T-helper 2 cell treated with Interferon-gamma antibody and Interleukin-4, amounts not matched to agents 5 μg/mL and 100 μg/mL, for 36 hours (primary cell): ENCODE measurements around the gene ZNF627.
"Not testable (repeated sequence)": the region's sequence is repeated elsewhere in the genome, so short reads cannot be mapped to it uniquely, and the experiment has no call there.

Experiments
- DNase-seq: peaks from one replicate; pipeline ENCODE4 v3.0.0; 2021; ENCODE audit warnings: low spot score
- H3K27ac Mint-ChIP-seq: one replicate; pipeline ENCODE4 v1.8.0; 2021; ENCODE audit warnings: mild to moderate bottlenecking, mixed read lengths
- H3K27me3 Mint-ChIP-seq: one replicate; pipeline ENCODE4 v1.8.0; 2021; ENCODE audit warnings: low read depth, mixed read lengths
- H3K36me3 Mint-ChIP-seq: one replicate; pipeline ENCODE4 v1.8.0; 2021; ENCODE audit warnings: low read depth, mixed read lengths
- H3K4me1 Mint-ChIP-seq: one replicate; pipeline ENCODE4 v1.8.0; 2021; ENCODE audit warnings: low read depth, mixed read lengths
- H3K4me3 Mint-ChIP-seq: one replicate; pipeline ENCODE4 v1.8.0; 2022; ENCODE audit warnings: mild to moderate bottlenecking, moderate library complexity, mixed read lengths
- H3K9me3 Mint-ChIP-seq: one replicate; pipeline ENCODE4 v1.8.0; 2021; ENCODE audit warnings: mixed read lengths

The ZNF627 gene

GRCh38 chr19:11624069-11624463 lies 26.8 kb downstream of the ZNF627 start:
- Mint-ChIP-seq H3K27ac (no peak overlapping the region), H3K4me1 (peaks cover 6% of the 10 kb centered on the region), H3K27me3 (peaks cover 18% of the 10 kb centered on the region), H3K4me3 (no peak overlapping the region), H3K9me3 (peaks cover 22% of the 10 kb centered on the region), H3K36me3 (peaks cover 22% of the 10 kb centered on the region)
- DNase-seq: no peak

- Mint-ChIP-seq H3K27ac (no peak overlapping the region), H3K4me1 (peaks cover 6% of the 10 kb centered on the region), H3K27me3 (peaks cover 18% of the 10 kb centered on the region), H3K9me3 (peaks cover 14% of the 10 kb centered on the region), H3K36me3 (peaks cover under 1% of the 10 kb centered on the region), H3K4me3 (no peak overlapping the region)
- DNase-seq: no peak
These were observed 29.0 kb downstream of the ZNF627 start for GRCh38 chr19:11626252-11626651.

GRCh38 chr19:11633223-11633622 lies 35.9 kb downstream of the ZNF627 start:
- no peak for DNase-seq
- Mint-ChIP-seq H3K4me3 (no peak overlapping the region), H3K9me3 (peaks cover 26% of the 10 kb centered on the region), H3K27ac (no peak overlapping the region), H3K27me3 (no peaks in the 10 kb centered on the region), H3K36me3 (no peaks in the 10 kb centered on the region), H3K4me1 (no peaks in the 10 kb centered on the region)

GRCh38 chr19:11634018-11634662 lies 36.9 kb downstream of the ZNF627 start:
- not testable (repeated sequence) for H3K27me3 Mint-ChIP-seq, H3K36me3 Mint-ChIP-seq, H3K27ac Mint-ChIP-seq, H3K4me1 Mint-ChIP-seq, DNase-seq, H3K4me3 Mint-ChIP-seq
- H3K9me3 Mint-ChIP-seq: peaks cover 26% of the 10 kb centered on the region

GRCh38 chr19:11639245-11639601 lies 41.9 kb downstream of the ZNF627 start:
- Mint-ChIP-seq H3K9me3 (peaks cover 5% of the 10 kb centered on the region), H3K36me3 (no peaks in the 10 kb centered on the region), H3K27ac (no peak overlapping the region), H3K4me1 (peaks cover 2% of the 10 kb centered on the region), H3K27me3 (no peaks in the 10 kb centered on the region), H3K4me3 (peak overlapping the region; percentile 83)
- no peak for DNase-seq

GRCh38 chr19:11639602-11640471 lies 42.6 kb downstream of the ZNF627 start:
- peaks cover 5% of the 10 kb centered on the region for H3K9me3 Mint-ChIP-seq
- no peak overlapping the region for H3K27ac Mint-ChIP-seq
- no peaks in the 10 kb centered on the region for H3K27me3 Mint-ChIP-seq
- peak; percentile 89 for DNase-seq
- peak overlapping the region; percentile 83 for H3K4me3 Mint-ChIP-seq
- peaks cover 2% of the 10 kb centered on the region for H3K36me3 Mint-ChIP-seq
- H3K4me1 Mint-ChIP-seq: peaks cover 2% of the 10 kb centered on the region

GRCh38 chr19:11641244-11641643 lies 44.0 kb downstream of the ZNF627 start:
- Mint-ChIP-seq H3K4me1 (peaks cover 2% of the 10 kb centered on the region), H3K9me3 (peaks cover 11% of the 10 kb centered on the region), H3K27me3 (no peaks in the 10 kb centered on the region), H3K36me3 (peaks cover 2% of the 10 kb centered on the region), H3K4me3 (no peak overlapping the region), H3K27ac (no peak overlapping the region)
- DNase-seq: no peak

- H3K9me3 Mint-ChIP-seq: peaks cover 21% of the 10 kb centered on the region
- peaks cover 2% of the 10 kb centered on the region for H3K36me3 Mint-ChIP-seq
These were observed 45.6 kb downstream of the ZNF627 start for GRCh38 chr19:11642902-11643301.

GRCh38 chr19:11649941-11650340 lies 52.7 kb downstream of the ZNF627 start:
- peaks cover 37% of the 10 kb centered on the region for H3K36me3 Mint-ChIP-seq

More at GRCh38 chr19:11642902-11643301, 45.6 kb downstream of the ZNF627 start:
- DNase-seq: no peak
- Mint-ChIP-seq H3K27me3 (no peaks in the 10 kb centered on the region), H3K27ac (no peak overlapping the region), H3K4me3 (no peak overlapping the region), H3K4me1 (peaks cover 2% of the 10 kb centered on the region)

GRCh38 chr19:11651062-11651461 lies 53.8 kb downstream of the ZNF627 start:
- H3K27ac Mint-ChIP-seq: no peak overlapping the region
- no peak overlapping the region for H3K4me3 Mint-ChIP-seq
- H3K4me1 Mint-ChIP-seq: no peaks in the 10 kb centered on the region
- H3K27me3 Mint-ChIP-seq: no peaks in the 10 kb centered on the region
- peaks cover 57% of the 10 kb centered on the region for H3K9me3 Mint-ChIP-seq
- DNase-seq: no peak
- peaks cover 37% of the 10 kb centered on the region for H3K36me3 Mint-ChIP-seq

More at GRCh38 chr19:11649941-11650340, 52.7 kb downstream of the ZNF627 start:
- no peaks in the 10 kb centered on the region for H3K4me1 Mint-ChIP-seq
- H3K27me3 Mint-ChIP-seq: no peaks in the 10 kb centered on the region
- no peak for DNase-seq
- no peak overlapping the region for H3K4me3 Mint-ChIP-seq
- H3K27ac Mint-ChIP-seq: no peak overlapping the region
- H3K9me3 Mint-ChIP-seq: peaks cover 57% of the 10 kb centered on the region

GRCh38 chr19:11652056-11652455 lies 54.8 kb downstream of the ZNF627 start:
- Mint-ChIP-seq H3K9me3 (peaks cover 56% of the 10 kb centered on the region), H3K36me3 (peaks cover 38% of the 10 kb centered on the region), H3K4me3 (no peak overlapping the region), H3K27me3 (no peaks in the 10 kb centered on the region), H3K27ac (no peak overlapping the region), H3K4me1 (no peaks in the 10 kb centered on the region)
- DNase-seq: no peak

- Mint-ChIP-seq H3K36me3 (peaks cover 38% of the 10 kb centered on the region), H3K4me1 (no peaks in the 10 kb centered on the region), H3K27ac (no peak overlapping the region), H3K9me3 (peaks cover 53% of the 10 kb centered on the region), H3K4me3 (no peak overlapping the region), H3K27me3 (no peaks in the 10 kb centered on the region)
- no peak for DNase-seq
These were observed 55.2 kb downstream of the ZNF627 start for GRCh38 chr19:11652492-11652891.

- Mint-ChIP-seq H3K27me3 (no peaks in the 10 kb centered on the region), H3K9me3 (peaks cover 38% of the 10 kb centered on the region), H3K36me3 (peaks cover 26% of the 10 kb centered on the region), H3K27ac (no peak overlapping the region), H3K4me1 (no peaks in the 10 kb centered on the region), H3K4me3 (no peak overlapping the region)
- DNase-seq: no peak
These were observed 59.3 kb downstream of the ZNF627 start for GRCh38 chr19:11656535-11656934.

GRCh38 chr19:11657307-11657706 lies 60.0 kb downstream of the ZNF627 start:
- no peak overlapping the region for H3K27ac Mint-ChIP-seq
- H3K4me3 Mint-ChIP-seq: no peak overlapping the region
- H3K27me3 Mint-ChIP-seq: no peaks in the 10 kb centered on the region

More at GRCh38 chr19:11657307-11657706, 60.0 kb downstream of the ZNF627 start:
- no peak for DNase-seq
- Mint-ChIP-seq H3K36me3 (peaks cover 18% of the 10 kb centered on the region), H3K4me1 (no peaks in the 10 kb centered on the region), H3K9me3 (peaks cover 30% of the 10 kb centered on the region)
